ENCODE data around the gene CWF19L2.

Gene CWF19L2

DNA sequence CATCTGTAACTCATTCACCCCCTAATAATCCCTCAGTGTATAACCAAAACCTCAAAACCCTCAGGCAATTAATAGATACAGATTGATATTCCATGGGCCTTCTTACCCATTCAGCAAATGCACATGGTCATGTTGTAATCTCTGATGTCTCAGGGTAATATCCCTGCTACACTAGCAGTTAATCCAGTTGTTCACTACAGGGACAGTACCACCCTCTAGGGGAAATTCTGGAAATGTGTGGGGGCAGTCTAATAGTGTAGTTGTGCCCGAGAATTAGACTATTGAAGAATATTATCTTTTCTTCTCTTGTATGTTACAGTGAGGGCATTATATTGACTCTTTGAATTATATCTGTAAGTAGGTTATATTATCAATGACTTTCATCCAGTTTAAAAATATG is 175.4 kb downstream of the CWF19L2 start:
- TF ChIP-seq SIN3A (IDR thresholded peaks at IDR 0.05; ENCODE audit: borderline replicate concordance, insufficient read depth, low read length) (no peak), POLR2AphosphoS5 (IDR thresholded peaks at IDR 0.05; ENCODE audit: low read depth, low read length) (no peak), FOXP2 (optimal IDR thresholded peaks at IDR 0.05; ENCODE audit: borderline replicate concordance, extremely low read depth, extremely low read length, insufficient read depth) (no peak)

Measured in PFSK-1 (cell line).